Activated CD4-positive, alpha-beta T cell treated with anti-CD3 and anti-CD28 coated beads, Interleukin-2, amount 10 ng/mL, durations not matched to agents 24 days and 14 days (primary cell): Measurements from ENCODE around the gene RBMS3. TPM values are rescaled to one million over a fixed set of nuclear protein-coding genes. Genes with fewer than 3 reads are reported as not detected.

Experiments used
- DNase-seq: peaks from one replicate; pipeline ENCODE4 v3.0.0; 2022
- H3K27ac Mint-ChIP-seq: one replicate; pipeline ENCODE4 v1.8.0; 2022; ENCODE audit warnings: mild to moderate bottlenecking, mixed read lengths
- H3K27me3 Mint-ChIP-seq: one replicate; pipeline ENCODE4 v1.8.0; 2022; ENCODE audit warnings: mixed read lengths
- H3K36me3 Mint-ChIP-seq: one replicate; pipeline ENCODE4 v1.8.0; 2022; ENCODE audit warnings: low read depth, mild to moderate bottlenecking, mixed read lengths
- H3K4me1 Mint-ChIP-seq: one replicate; pipeline ENCODE4 v1.8.0; 2021; ENCODE audit warnings: mixed read lengths
- H3K4me3 Mint-ChIP-seq: one replicate; pipeline ENCODE4 v1.8.0; 2022; ENCODE audit warnings: mild to moderate bottlenecking, moderate library complexity, mixed read lengths
- H3K9me3 Mint-ChIP-seq: one replicate; pipeline ENCODE4 v1.8.0; 2021; ENCODE audit warnings: mixed read lengths
- intact Hi-C: fragments of 100-400 bp; cut with micrococcal nuclease; formaldehyde crosslinking; loops from one replicate; pipeline ENCODE4 v1.15.1; 2023
- total RNA-seq: library from RNA; stranded (reverse); gene quantifications from 2 replicates; pipeline ENCODE4 v1.2.3, GENCODE V29; 2022

Gene RBMS3
- total RNA-seq, 1 donor from 2014 or later, result 4.3 TPM

DNA sequence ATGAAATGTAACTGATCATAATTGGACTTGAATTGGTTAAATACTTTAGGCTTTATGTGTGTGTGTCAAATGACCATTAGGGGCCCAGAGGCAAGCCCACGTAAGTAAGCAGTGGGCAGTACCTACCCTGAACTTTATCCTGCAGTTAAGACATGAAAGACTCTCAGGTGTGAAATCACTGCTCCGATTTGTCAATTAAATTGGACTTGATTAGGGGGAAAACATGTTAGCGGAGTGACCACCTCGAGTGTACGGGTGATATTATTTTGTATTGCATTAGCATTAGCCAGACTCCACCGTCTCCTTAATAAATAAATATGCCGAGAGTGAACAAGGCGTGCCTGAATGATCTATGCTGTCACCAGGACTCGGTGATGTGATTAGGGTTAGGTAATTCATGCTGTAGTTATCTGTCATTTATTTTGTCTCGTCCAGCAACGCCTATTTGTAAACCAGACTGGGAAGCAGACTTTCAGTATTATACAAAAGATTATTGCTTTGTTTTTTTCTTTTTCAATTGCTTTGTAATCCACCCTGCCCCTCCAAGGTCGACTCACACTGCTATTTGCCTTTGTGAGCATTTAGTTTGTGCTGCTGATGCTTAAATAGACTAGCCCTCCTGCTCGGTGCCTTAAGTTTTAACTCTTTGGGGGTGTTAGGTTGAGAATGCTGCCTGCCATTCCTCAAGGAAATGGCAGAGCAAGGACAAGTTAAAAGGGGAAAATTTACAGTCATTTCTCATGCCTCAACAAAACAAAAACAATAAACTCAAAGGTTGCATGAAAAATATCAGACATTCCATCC, 1.8 kb downstream of the RBMS3 start:
- no peak for DNase-seq
- Mint-ChIP-seq H3K4me1 (peaks cover 33% of the 10 kb centered on the region), H3K9me3 (no peaks in the 10 kb centered on the region), H3K27me3 (peaks cover 5% of the 10 kb centered on the region), H3K36me3 (no peaks in the 10 kb centered on the region), H3K27ac (peak overlapping the region; percentile 78), H3K4me3 (peak overlapping the region; percentile 85)
- intact Hi-C loops, result loop anchor here (1.0 to 5.0 kb wide), 8 partner anchors 26 to 440 kb away; no protein-coding TSS in a partner anchor

GRCh38 chr3:29283231-29284119, 2.6 kb downstream of the RBMS3 start:
- peaks cover 5% of the 10 kb centered on the region for H3K27me3 Mint-ChIP-seq
- intact Hi-C loops, result loop anchor here (2.0 to 5.0 kb wide), 7 partner anchors 27 to 441 kb away; no protein-coding TSS in a partner anchor
- no peaks in the 10 kb centered on the region for H3K36me3 Mint-ChIP-seq
- H3K27ac Mint-ChIP-seq, result peak overlapping the region; percentile 78
- H3K9me3 Mint-ChIP-seq, result no peaks in the 10 kb centered on the region
- DNase-seq, result no peak
- H3K4me1 Mint-ChIP-seq, result peaks cover 33% of the 10 kb centered on the region
- H3K4me3 Mint-ChIP-seq, result peak overlapping the region; percentile 85

DNA sequence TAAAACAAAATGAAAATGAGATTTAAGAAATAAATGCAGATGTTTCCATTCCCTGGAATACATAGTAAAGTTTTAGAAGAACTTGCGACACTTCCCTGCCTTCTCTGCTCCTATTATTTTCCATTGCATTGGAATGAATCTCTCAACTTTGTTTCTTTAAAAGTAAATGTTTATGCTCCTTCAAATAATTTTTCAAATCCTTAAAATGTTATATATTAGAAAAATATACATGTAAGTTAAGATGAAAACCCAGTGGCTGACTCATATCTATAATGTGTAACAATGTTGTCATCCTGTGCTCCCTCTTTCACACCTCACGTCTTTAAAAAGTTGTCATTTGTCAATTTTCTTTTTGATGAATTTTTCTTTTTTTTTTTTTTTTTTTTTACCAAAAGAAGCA, 3.6 kb downstream of the RBMS3 start:
- Mint-ChIP-seq H3K9me3 (no peaks in the 10 kb centered on the region), H3K36me3 (no peaks in the 10 kb centered on the region), H3K4me1 (peaks cover 33% of the 10 kb centered on the region), H3K27me3 (peaks cover 5% of the 10 kb centered on the region), H3K27ac (no peak overlapping the region), H3K4me3 (no peak overlapping the region)
- no peak for DNase-seq
- intact Hi-C loops, result loop anchor here (5.0 kb wide), 3 partner anchors 192 to 442 kb away; no protein-coding TSS in a partner anchor

DNA sequence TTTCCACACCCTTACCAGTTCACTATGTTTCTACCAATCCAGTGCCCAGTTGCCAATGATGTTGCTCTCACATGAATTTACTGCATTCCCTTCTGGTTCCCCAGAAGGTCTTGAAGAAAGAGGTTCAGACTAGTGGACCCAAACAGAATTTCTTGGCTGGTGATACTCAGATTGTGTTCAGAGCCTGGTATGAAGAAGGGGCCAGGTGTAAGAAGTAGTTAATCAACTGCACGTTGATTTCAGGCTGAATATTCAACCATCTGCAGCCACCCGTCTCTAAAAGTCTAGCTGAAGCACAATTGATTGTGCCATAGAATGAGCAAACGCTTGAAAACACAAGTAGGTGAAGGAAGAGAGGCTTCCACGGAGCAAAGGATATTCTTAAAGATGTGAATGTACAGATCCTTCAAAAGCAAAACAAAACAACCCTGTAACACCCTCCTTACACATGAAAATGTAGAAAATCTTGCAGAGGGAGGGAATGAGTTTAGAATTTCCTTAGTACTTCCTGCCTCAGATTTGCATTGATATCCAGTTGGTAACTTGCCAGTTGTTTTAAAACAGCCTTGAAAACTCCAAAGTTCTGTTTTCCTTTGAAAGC, 4.7 kb downstream of the RBMS3 start:
- intact Hi-C loops, result no loop called here
- peak overlapping the region; percentile 17 for H3K27ac Mint-ChIP-seq

DNA sequence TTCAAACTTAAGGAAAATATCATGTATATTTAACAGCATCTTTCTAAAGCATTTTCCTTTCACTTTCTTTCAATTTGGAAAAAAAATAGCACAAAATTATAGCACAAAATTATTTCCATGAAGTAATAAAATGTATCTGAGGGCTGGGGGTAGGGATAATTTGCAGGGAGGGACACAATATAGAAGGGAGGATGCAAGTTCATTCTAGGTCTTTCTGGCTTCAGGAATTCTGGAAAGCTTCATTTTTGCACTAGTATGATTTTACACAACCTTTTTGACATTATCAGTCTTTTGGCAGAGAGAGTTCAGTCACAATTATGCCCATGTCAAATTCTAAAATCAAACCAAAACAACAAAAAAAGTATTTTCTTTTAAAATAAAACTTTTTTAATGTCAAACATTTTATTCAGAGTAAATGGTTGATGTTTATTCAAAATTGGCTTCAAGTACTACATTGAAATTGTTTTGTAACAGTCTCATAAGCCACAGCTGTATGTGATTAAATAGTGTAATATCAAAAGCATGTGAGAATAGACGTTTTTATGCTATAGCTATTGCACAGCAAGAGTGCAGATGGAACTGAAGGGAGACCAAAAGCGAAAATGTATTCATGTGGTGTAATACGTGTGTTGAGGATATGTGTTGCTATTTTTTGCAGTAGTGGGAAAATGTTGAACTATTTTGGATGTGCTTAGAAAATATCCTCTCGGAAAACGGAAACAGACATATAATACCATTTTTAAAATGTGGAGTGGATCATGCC, 5.8 kb downstream of the RBMS3 start:
- Mint-ChIP-seq H3K27ac (no peak overlapping the region), H3K9me3 (no peaks in the 10 kb centered on the region), H3K4me3 (no peak overlapping the region), H3K4me1 (peaks cover 25% of the 10 kb centered on the region), H3K27me3 (no peaks in the 10 kb centered on the region), H3K36me3 (no peaks in the 10 kb centered on the region)
- intact Hi-C loops, result no loop called here
- DNase-seq, result no peak

More for the DNA sequence above, 4.7 kb downstream of the RBMS3 start:
- H3K4me3 Mint-ChIP-seq, result peak overlapping the region; percentile 19
- H3K4me1 Mint-ChIP-seq, result peaks cover 31% of the 10 kb centered on the region
- peaks cover under 1% of the 10 kb centered on the region for H3K27me3 Mint-ChIP-seq
- no peak for DNase-seq
- no peaks in the 10 kb centered on the region for H3K36me3 Mint-ChIP-seq
- no peaks in the 10 kb centered on the region for H3K9me3 Mint-ChIP-seq

DNA sequence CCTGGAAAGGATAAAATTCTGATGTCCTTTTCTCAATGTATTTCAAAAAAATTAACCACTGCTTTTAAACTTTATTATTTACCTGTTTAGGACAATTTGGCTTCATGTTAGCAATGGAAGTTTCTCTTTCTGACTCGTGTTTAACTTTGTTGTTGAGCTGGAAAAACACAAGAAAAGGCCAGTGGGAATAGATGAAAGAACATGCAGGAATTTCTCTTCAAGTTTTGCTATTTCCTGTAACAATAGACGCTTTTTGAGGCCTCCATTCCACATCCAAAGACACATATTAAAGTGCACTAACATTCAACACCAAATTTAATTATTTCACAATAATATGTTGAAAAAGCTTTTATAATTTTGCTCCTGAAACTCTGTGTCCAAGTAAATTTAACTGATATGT, 9.7 kb downstream of the RBMS3 start:
- peaks cover 4% of the 10 kb centered on the region for H3K36me3 Mint-ChIP-seq
- H3K4me3 Mint-ChIP-seq, result no peak overlapping the region
- DNase-seq, result no peak
- H3K27ac Mint-ChIP-seq, result no peak overlapping the region
- H3K9me3 Mint-ChIP-seq, result no peaks in the 10 kb centered on the region
- H3K27me3 Mint-ChIP-seq, result no peaks in the 10 kb centered on the region
- intact Hi-C loops, result no loop called here
- peaks cover 3% of the 10 kb centered on the region for H3K4me1 Mint-ChIP-seq

GRCh38 chr3:29291260-29291981, 10.6 kb downstream of the RBMS3 start:
- Mint-ChIP-seq H3K27me3 (no peaks in the 10 kb centered on the region), H3K27ac (no peak overlapping the region), H3K9me3 (no peaks in the 10 kb centered on the region), H3K4me1 (peaks cover 2% of the 10 kb centered on the region), H3K36me3 (peaks cover 4% of the 10 kb centered on the region), H3K4me3 (no peak overlapping the region)
- intact Hi-C loops, result no loop called here
- DNase-seq, result no peak

DNA sequence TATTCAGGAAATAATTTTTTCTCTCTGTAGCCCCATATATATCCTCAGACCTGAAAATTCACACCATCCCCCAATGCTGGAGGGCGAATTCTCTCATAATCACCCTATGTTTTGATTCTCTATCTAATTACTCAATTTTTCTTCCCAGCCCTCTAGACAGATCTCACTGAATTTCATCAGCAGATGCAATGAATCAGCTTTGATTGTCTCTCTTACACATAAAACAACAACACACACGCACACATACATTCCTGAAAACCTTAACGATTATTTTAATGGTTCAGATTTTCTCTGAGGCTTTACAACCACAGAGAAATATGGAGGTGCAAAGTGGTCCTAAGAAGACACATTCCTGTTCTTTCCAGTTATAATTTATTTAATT, 11.1 kb downstream of the RBMS3 start:
- intact Hi-C loops, result no loop called here
- Mint-ChIP-seq H3K27me3 (no peaks in the 10 kb centered on the region), H3K36me3 (peaks cover 4% of the 10 kb centered on the region), H3K27ac (no peak overlapping the region), H3K9me3 (no peaks in the 10 kb centered on the region), H3K4me1 (no peaks in the 10 kb centered on the region), H3K4me3 (no peak overlapping the region)
- DNase-seq, result no peak

GRCh38 chr3:29293421-29293820, 12.6 kb downstream of the RBMS3 start:
- H3K36me3 Mint-ChIP-seq, result peaks cover 4% of the 10 kb centered on the region
- H3K27me3 Mint-ChIP-seq, result no peaks in the 10 kb centered on the region
- no peak for DNase-seq
- no peaks in the 10 kb centered on the region for H3K4me1 Mint-ChIP-seq
- H3K9me3 Mint-ChIP-seq, result no peaks in the 10 kb centered on the region
- intact Hi-C loops, result no loop called here
- no peak overlapping the region for H3K4me3 Mint-ChIP-seq
- H3K27ac Mint-ChIP-seq, result no peak overlapping the region

- Mint-ChIP-seq H3K9me3 (no peaks in the 10 kb centered on the region), H3K27me3 (no peaks in the 10 kb centered on the region), H3K36me3 (no peaks in the 10 kb centered on the region), H3K4me3 (no peak overlapping the region), H3K27ac (no peak overlapping the region), H3K4me1 (peaks cover 5% of the 10 kb centered on the region)
- intact Hi-C loops, result no loop called here
- DNase-seq, result no peak
Measured at GRCh38 chr3:29297998-29298397, 17.1 kb downstream of the RBMS3 start.

GRCh38 chr3:29301332-29302019, 20.6 kb downstream of the RBMS3 start:
- H3K4me3 Mint-ChIP-seq, result no peak overlapping the region
- H3K36me3 Mint-ChIP-seq, result no peaks in the 10 kb centered on the region
- H3K4me1 Mint-ChIP-seq, result peaks cover 5% of the 10 kb centered on the region
- peak overlapping the region; percentile 57 for H3K27ac Mint-ChIP-seq
- intact Hi-C loops, result no loop called here
- no peaks in the 10 kb centered on the region for H3K9me3 Mint-ChIP-seq
- no peak for DNase-seq
- no peaks in the 10 kb centered on the region for H3K27me3 Mint-ChIP-seq

- H3K4me1 Mint-ChIP-seq, result peaks cover 5% of the 10 kb centered on the region
- intact Hi-C loops, result no loop called here
- no peaks in the 10 kb centered on the region for H3K9me3 Mint-ChIP-seq
- no peaks in the 10 kb centered on the region for H3K27me3 Mint-ChIP-seq
- H3K36me3 Mint-ChIP-seq, result no peaks in the 10 kb centered on the region
- DNase-seq, result no peak
- H3K4me3 Mint-ChIP-seq, result no peak overlapping the region
- H3K27ac Mint-ChIP-seq, result no peak overlapping the region
Measured at GRCh38 chr3:29302619-29303018, 21.7 kb downstream of the RBMS3 start.
